K562 (cell line): ENCODE measurements around the gene NDUFB8. TPM values are rescaled to one million over a fixed set of nuclear protein-coding genes. Genes with fewer than 3 reads are reported as not detected.

Experiments used
- ATAC-seq: fragments of 200-7000 bp; cut with Tn5 transposase; 3 replicates; pipeline ENCODE4 v1.9.1; 2020; ENCODE audit warnings: moderate library complexity
- BruUV-seq: library from RNA; stranded (reverse); fragments of 400-500 nt; replicated peaks from 2 replicates; lab custom pipeline; 2021; lab: Mats Ljungman, UMichigan
- CTCF ChIA-PET: fragments of 300-600 bp; formaldehyde crosslinking; extraction: SDS; loops from one replicate; lab custom pipeline; 2021; ENCODE audit warnings: low intra/inter-chr PET ratio; lab: Yijun Ruan, JAX
- POLR2A ChIA-PET: fragments of 300-600, 350-650 bp; sonication (Branson Sonifier 250); formaldehyde crosslinking; extraction: SDS; loops from one replicate; lab custom pipeline; 2021; ENCODE audit warnings: antibody characterized with exemption, inconsistent platforms; lab: Yijun Ruan, JAX
- DNase-seq, 4 experiments: peaks; one replicate each; pipeline versions ENCODE4 v3.0.0 to v3.0.0-alpha.2; 2011 to 2018; ENCODE audit warnings: low spot score in 3 of 4, mixed read lengths in 3 of 4; ENCODE audit errors: extremely low read depth in 1 of 4
- FAIRE-seq: peaks from 2 replicates; lab custom pipeline; 2011; peaks lifted over from hg19 to GRCh38; lab: Jason Lieb, UNC
- H2AFZ ChIP-seq: 2 replicates; pipeline ENCODE4 v1.6.0; 2011; ENCODE audit warnings: low read depth, low read length, control low read depth, inconsistent platforms
- H3K27ac ChIP-seq: fragments of 200-600 bp; 3 replicates; pipeline ENCODE4 v1.8.0; 2011; ENCODE audit warnings: low read depth, mild to moderate bottlenecking, control low read depth, inconsistent platforms, low read length, moderate library complexity, mixed read lengths; ENCODE audit errors: extremely low read depth
- H3K27me3 ChIP-seq, 2 experiments: fragments of 300-600 bp in 1 of 2; 2 replicates in 1 of 2; 3 replicates in 1 of 2; pipeline versions ENCODE4 v1.6.0 to v1.8.0; 2011; ENCODE audit warnings: inconsistent platforms in 2 of 2, low read length in 2 of 2, mild to moderate bottlenecking in 1 of 2, mixed read lengths in 1 of 2, moderate library complexity in 1 of 2; ENCODE audit not compliant: control insufficient read depth in 2 of 2, insufficient read depth in 2 of 2
- H3K36me3 ChIP-seq: fragments of 300-600 bp; 3 replicates; pipeline ENCODE4 v1.8.0; 2011; ENCODE audit warnings: mild to moderate bottlenecking, low read length, inconsistent platforms; ENCODE audit not compliant: control insufficient read depth, insufficient read depth
- H3K4me1 ChIP-seq, 2 experiments: fragments of 200-600 bp in 1 of 2; replicated peaks in 1 of 2; 2 replicates in 1 of 2; 3 replicates in 1 of 2; pipeline versions ENCODE4 v1.5.1 to v1.8.0; 2011; ENCODE audit warnings: inconsistent platforms in 2 of 2, low read length in 2 of 2, mild to moderate bottlenecking in 1 of 2, mixed read lengths in 1 of 2, moderate library complexity in 1 of 2; ENCODE audit not compliant: control insufficient read depth in 2 of 2, insufficient read depth in 2 of 2
- H3K4me2 ChIP-seq: 2 replicates; pipeline ENCODE4 v1.6.1; 2011; ENCODE audit warnings: low read length, control low read depth, inconsistent platforms, mixed read lengths; ENCODE audit not compliant: insufficient read depth
- H3K4me3 ChIP-seq: fragments of 200-600 bp; sonication (generic), shearing (Covaris generic); 2 replicates; pipeline ENCODE4 v1.5.1; 2016; ENCODE audit warnings: control low read depth, inconsistent platforms
- H3K79me2 ChIP-seq: fragments of 200-600 bp; 3 replicates; pipeline ENCODE4 v1.8.0; 2011; ENCODE audit warnings: low read length, inconsistent platforms; ENCODE audit not compliant: control insufficient read depth, insufficient read depth
- H3K9ac ChIP-seq, 2 experiments: 2 replicates each; pipeline versions ENCODE4 v1.6.0 to v1.6.1; 2011; ENCODE audit warnings: low read depth in 2 of 2, low read length in 2 of 2, control low read depth in 1 of 2, inconsistent platforms in 1 of 2, mild to moderate bottlenecking in 1 of 2, mixed read lengths in 1 of 2; ENCODE audit not compliant: insufficient read depth in 1 of 2
- H3K9me1 ChIP-seq: one replicate; pipeline ENCODE4 v1.6.0; 2011; ENCODE audit warnings: inconsistent platforms, mild to moderate bottlenecking, low read length, moderate library complexity; ENCODE audit not compliant: control insufficient read depth, insufficient read depth
- H3K9me3 ChIP-seq: replicated peaks from 2 replicates; pipeline ENCODE4 v1.5.1; 2011; ENCODE audit warnings: low read depth, low read length, inconsistent platforms; ENCODE audit not compliant: control insufficient read depth, insufficient read depth
- H4K20me1 ChIP-seq: replicated peaks from 2 replicates; pipeline ENCODE4 v1.6.1; 2011; ENCODE audit warnings: low read length, inconsistent platforms, mixed read lengths; ENCODE audit not compliant: control insufficient read depth, insufficient read depth
- EZH2 ChIP-seq: IDR thresholded peaks from 2 replicates; pipeline ENCODE4 v1.6.1; 2012; ENCODE audit warnings: low read depth, mild to moderate bottlenecking, inconsistent platforms, low read length, borderline replicate concordance
- HNRNPK ChIP-seq: fragments of 200-400 bp; formaldehyde crosslinking; IDR thresholded peaks from one replicate; pipeline ENCODE4 v1.6.1; 2018; ENCODE audit warnings: mild to moderate bottlenecking, low read depth, low read length; ENCODE audit not compliant: poor library complexity, severe bottlenecking
- HSF4 ChIP-seq: fragments of 250-450 bp; sonication (Bioruptor Pico); IDR thresholded peaks from 2 replicates; pipeline ENCODE4 v2.1.2; 2022; ENCODE audit warnings: mild to moderate bottlenecking, moderate library complexity, borderline replicate concordance
- ILF3 ChIP-seq: fragments of 450-650 bp; IDR thresholded peaks from 2 replicates; pipeline ENCODE4 v1.6.1; 2018; ENCODE audit warnings: antibody characterized with exemption, mild to moderate bottlenecking, moderate library complexity, borderline replicate concordance
- RB1 ChIP-seq: fragments of 450-650 bp; IDR thresholded peaks from 2 replicates; pipeline ENCODE4 v1.6.1; 2017; ENCODE audit warnings: low read depth, mild to moderate bottlenecking
- RNF2 ChIP-seq: sonication (generic); IDR thresholded peaks from 2 replicates; pipeline ENCODE4 v1.6.1; 2016
- STAT5B ChIP-seq: fragments of 250-450 bp; sonication (Bioruptor Pico); IDR thresholded peaks from 2 replicates; pipeline ENCODE4 v1.8.0; 2021; ENCODE audit warnings: mild to moderate bottlenecking, inconsistent platforms
- ZNF318 ChIP-seq, 2 experiments: fragments of 450-650 bp; IDR thresholded peaks; 2 replicates each; pipeline ENCODE4 v1.6.1; 2016; ENCODE audit warnings: mild to moderate bottlenecking in 2 of 2, borderline replicate concordance in 1 of 2, low read depth in 1 of 2, moderate library complexity in 1 of 2
- ZNF507 ChIP-seq: conservative IDR thresholded peaks from 2 replicates; pipeline ENCODE4 v1.6.1; 2017; ENCODE audit warnings: missing genetic modification characterization, missing compliant biosample characterization
- WGBS: fragments of 100-300 bp; shearing (Covaris generic); methylation state at CpG from one replicate; pipeline ENCODE4 v1.1.6; 2016; ENCODE audit warnings: low coverage, mixed read lengths; ENCODE audit not compliant: insufficient coverage; ENCODE audit errors: missing lambda C conversion rate; 5-methylcytosine and 5-hydroxymethylcytosine counted together
- in situ Hi-C: fragments of 300-500 bp; cut with MboI; formaldehyde crosslinking; loops from 4 replicates; pipeline ENCODE4 v1.15.0; 2018; ENCODE audit warnings: inconsistent platforms, mixed read lengths
- intact Hi-C: fragments of 100-400 bp; cut with micrococcal nuclease; formaldehyde crosslinking; loops from 2 replicates; pipeline ENCODE4 v1.14.2; 2022
- polyA plus RNA-seq, 8 experiments: library from polyadenylated mRNA; depleted of rRNA in 4 of 8; stranded (reverse) in 5 of 8; unstranded in 3 of 8; fragments of >200 nt; fragmentation: Nextera tagmentation in 2 of 8; fragmentation: Illumina TruSeq in 1 of 8; extraction: Ambion mirVana in 2 of 8; extraction: Trizol in 1 of 8; gene quantifications; 2 replicates each; pipeline versions ENCODE4 v1.2.1 to v1.2.3, GENCODE V29; 2011 to 2014; ENCODE audit warnings: inconsistent platforms in 1 of 8, missing spikeins in 1 of 8
- total RNA-seq, 7 experiments: library from RNA; depleted of rRNA in 6 of 7; stranded (reverse); fragments of >200 nt in 6 of 7; fragmentation: Illumina TruSeq in 2 of 7; extraction: Trizol in 2 of 7; gene quantifications; 2 replicates each; pipeline versions ENCODE4 v1.2.1 to v1.2.3, GENCODE V29; 2011 to 2021; ENCODE audit warnings: low replicate concordance in 1 of 7

The NDUFB8 gene
- total and polyA plus RNA-seq, 9 of the 15 experiments (the other 6 are each of a cell fraction or from before 2014, with no cell fraction given): 131 to 360 (median 199) TPM

- FAIRE-seq (no peak), ATAC-seq (no peak), DNase-seq (no peak)
- H3K4me2 ChIP-seq: no peak overlapping the region
- H3K4me1 ChIP-seq: peaks cover 0 to 8% of the 10 kb centered on the region in 2 experiments; a peak in 3 of 5 replicates
- POLR2A ChIA-PET: interaction anchor here (0.6 kb wide), 1 partner anchor 201 kb away, joined by 3 read pairs; no protein-coding TSS in a partner anchor
- H3K4me3 ChIP-seq: no peak overlapping the region
- H3K9me3 ChIP-seq: no peaks in the 10 kb centered on the region
- intact Hi-C loops (no loop called here), in situ Hi-C loops (no loop called here)
- WGBS: 23% methylated on average over 9 of the region's 10 CpGs
- H3K36me3 ChIP-seq: no peaks in the 10 kb centered on the region; the same call in 2 of the 3 replicates
- H3K27me3 ChIP-seq: peaks cover 3 to 13% of the 10 kb centered on the region in 2 experiments; a peak in 4 of 5 replicates
- no peak overlapping the region for H2AFZ ChIP-seq
- no peak overlapping the region for H3K9ac ChIP-seq
- H3K79me2 ChIP-seq: no peaks in the 10 kb centered on the region
- no peak overlapping the region for H3K27ac ChIP-seq
- CTCF ChIA-PET: no interaction called here
- H4K20me1 ChIP-seq: peaks cover 8% of the 10 kb centered on the region; the same call in 1 of the 2 replicates
- H3K9me1 ChIP-seq: no peaks in the 10 kb centered on the region
- no TSS peak for BruUV-seq
- TF ChIP-seq HSF4: no peak
- no peak for TF ChIP-seq STAT5B
- TF ChIP-seq RNF2: no peak
- TF ChIP-seq HNRNPK: no peak
- no peak for TF ChIP-seq ZNF507 (tag)
- no peak for TF ChIP-seq ZNF318 (IDR thresholded peaks at IDR 0.05; ENCODE audit: borderline replicate concordance in 1 of 2, low read depth in 1 of 2)
- TF ChIP-seq RB1: no peak
- no peak for TF ChIP-seq ILF3
- TF ChIP-seq EZH2: no peak
Measured at GRCh38 chr10:100485801-100486495, 43.7 kb downstream of the NDUFB8 start.
